GM12892 (cell line): ENCODE data around the gene UBA6.

ENCODE experiments used
- POLR2AphosphoS5 ChIP-seq: IDR thresholded peaks from 2 replicates; pipeline ENCODE4 v1.6.1; 2011; ENCODE audit warnings: low read depth, low read length, control low read depth
- TAF1 ChIP-seq: IDR thresholded peaks from 2 replicates; pipeline ENCODE4 v1.6.1; 2011; ENCODE audit warnings: low read depth, mild to moderate bottlenecking, control low read depth, low read length, borderline replicate concordance

GRCh38 chr4:67615119-67615518 is 85.8 kb downstream of the UBA6 start:
- no peak for TF ChIP-seq TAF1
- no peak for TF ChIP-seq POLR2AphosphoS5
